Islet of Langerhans (tissue), 1 donor: ENCODE data around the gene CADPS.

Experiments
- FAIRE-seq: peaks from one replicate; lab custom pipeline; 2011; peaks lifted over from hg19 to GRCh38; lab: Jason Lieb, UNC

Gene CADPS

GRCh38 chr3:62811119-62811518 is 64.1 kb downstream of the CADPS start:
- no peak for FAIRE-seq

GRCh38 chr3:62809369-62809768 is 65.8 kb downstream of the CADPS start:
- FAIRE-seq: no peak

GRCh38 chr3:62805580-62806277 is 69.5 kb downstream of the CADPS start:
- no peak for FAIRE-seq

- no peak for FAIRE-seq
Observed at GRCh38 chr3:62805106-62805505, 70.1 kb downstream of the CADPS start.

GRCh38 chr3:62803276-62803675 is 71.9 kb downstream of the CADPS start:
- no peak for FAIRE-seq

DNA sequence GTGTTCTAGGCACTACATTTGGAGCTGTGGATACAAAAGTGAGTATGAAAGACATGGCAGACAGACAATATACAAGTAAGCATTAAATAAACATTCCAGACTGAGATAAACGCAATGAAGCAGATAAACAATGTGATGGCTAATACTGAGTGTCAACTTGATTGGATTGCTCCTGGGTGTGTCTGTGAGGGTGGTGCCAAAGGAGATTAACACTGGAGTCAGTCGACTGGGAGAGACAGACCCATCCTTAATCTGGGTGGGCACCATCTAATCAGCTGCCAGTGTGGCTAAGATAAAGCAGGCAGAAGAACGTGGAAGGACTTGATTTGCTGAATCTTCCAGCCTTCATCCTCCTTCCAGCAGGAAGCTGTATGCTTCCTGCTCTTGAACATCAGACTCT is 77.2 kb downstream of the CADPS start:
- no peak for FAIRE-seq

DNA sequence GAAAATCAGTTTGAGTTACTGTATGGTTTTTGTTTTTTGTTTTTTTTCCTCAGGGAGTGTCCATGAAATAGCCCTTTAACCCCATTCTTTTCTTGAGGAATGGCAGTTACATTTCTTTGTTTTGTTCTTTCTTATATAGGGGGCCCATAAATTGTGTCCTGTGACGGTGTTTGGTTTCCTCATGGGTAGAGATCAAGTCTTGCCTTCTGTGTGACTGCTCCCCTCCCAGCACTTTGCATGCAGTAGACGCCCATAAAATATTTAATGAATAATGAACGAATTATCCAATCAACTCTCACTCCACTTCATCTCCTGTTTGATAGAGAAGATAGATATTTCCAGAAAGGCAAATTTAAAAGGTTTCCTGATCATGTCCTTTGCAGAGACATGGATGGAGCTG is 78.1 kb downstream of the CADPS start:
- no peak for FAIRE-seq

DNA sequence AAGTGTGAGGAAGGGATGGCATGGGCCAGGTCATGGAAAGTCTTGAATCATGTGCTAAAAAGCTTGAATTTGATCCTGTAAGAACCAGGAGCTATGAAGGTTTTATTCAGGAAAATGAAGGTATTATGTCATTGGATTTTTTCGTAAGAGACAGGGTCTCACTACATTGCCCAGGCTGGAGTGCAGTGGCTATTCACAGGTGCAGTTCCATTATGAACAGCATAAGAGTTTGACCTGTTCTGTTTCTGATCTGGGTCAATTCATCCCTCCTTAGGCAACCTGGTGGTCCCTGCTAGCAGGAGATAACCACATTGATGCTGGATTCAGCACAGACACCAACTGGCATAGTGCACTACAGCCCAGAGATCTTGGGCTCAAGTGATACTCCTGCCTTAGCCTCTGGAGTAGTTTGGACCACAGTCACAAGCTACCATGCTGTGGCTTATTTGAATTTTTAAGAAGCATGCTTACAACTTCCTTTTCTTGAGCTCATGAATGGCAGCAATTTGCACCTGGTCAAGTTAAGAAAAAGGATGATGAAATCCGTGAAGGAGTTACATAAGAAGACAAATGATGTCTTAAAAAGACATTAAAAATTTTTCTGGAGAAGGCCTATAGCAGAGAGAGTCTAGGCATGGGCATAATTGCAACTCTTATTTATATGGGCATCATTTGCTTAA is 79.1 kb downstream of the CADPS start:
- no peak for FAIRE-seq

DNA sequence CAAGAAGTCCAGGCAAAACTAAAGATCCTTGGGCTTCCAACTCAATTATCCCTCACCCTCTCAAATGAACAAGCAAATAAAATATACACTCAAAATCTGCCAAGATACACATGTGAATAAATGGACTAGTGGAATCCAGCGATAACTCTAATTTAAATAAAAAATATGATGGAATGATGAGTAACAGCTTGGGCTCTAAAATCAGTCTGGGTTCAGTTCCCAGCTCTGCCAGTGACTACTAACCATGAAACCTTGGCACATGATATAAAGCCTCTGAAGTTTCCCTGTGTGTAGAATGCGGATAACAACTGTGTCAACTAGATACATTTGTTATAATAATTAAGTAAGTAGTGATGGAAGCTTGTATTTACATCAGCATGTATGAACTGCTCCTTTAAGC is 81.3 kb downstream of the CADPS start:
- no peak for FAIRE-seq

GRCh38 chr3:62785384-62785783 is 89.8 kb downstream of the CADPS start:
- FAIRE-seq: no peak

GRCh38 chr3:62781121-62781520 is 94.1 kb downstream of the CADPS start:
- FAIRE-seq: no peak

GRCh38 chr3:62777674-62778073 is 97.5 kb downstream of the CADPS start:
- no peak for FAIRE-seq

DNA sequence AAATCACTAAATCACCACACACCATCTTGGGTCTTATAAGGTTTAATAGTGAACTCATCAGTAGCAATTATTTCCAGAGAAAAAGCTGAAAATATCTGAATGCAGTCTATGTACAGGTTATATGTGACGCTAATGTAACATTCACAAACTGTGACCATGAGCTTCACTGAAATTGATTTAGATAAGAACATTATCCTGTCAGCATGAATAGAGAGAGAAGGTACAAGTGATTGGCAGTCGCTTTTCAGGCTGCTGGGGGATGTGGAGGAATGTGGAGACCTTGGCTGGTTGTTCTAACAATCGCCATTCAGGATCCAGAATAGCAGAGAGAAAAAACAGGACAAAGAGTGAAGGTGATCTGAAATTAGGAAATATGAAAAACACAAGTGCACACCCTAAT is 98.1 kb downstream of the CADPS start:
- FAIRE-seq: no peak

- no peak for FAIRE-seq
Observed at GRCh38 chr3:62774221-62774620, 101.0 kb downstream of the CADPS start.

DNA sequence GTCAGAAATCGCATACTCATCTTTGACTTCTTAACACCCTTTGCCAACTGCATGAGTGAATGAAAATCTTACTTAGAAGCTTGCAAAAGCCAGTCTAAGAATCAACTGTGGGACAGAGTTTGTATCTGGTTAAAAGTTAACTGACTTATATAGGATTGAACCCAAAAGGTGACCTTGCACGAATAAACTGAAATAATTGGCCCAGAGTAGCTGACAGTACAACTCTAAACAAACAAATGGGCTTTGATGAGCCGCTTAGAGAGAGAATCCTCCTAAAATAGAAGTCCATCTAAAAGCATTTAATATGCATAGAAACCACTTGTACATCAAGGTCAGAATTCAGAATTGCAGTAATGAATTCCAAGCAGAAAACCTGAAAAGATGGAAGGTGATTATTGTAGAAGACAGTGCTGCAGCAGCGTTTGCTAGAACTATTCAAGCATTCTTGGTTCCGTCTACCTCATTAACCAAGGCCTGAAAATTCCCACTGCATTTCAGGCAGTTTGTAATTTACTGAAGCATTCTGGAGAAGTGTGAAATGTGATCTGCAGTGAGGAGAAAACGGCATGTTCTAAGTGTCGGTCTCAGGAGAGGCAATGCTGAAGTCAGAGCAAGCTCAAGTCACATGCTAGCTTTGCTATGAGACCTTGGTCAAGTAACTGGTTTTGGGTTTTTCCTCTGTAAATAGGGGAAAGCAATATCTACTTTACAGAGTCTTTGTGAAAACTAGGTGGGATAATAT is 103.7 kb downstream of the CADPS start:
- FAIRE-seq: peak; percentile 56

GRCh38 chr3:62768896-62769295 is 106.3 kb downstream of the CADPS start:
- FAIRE-seq: no peak

- FAIRE-seq: no peak
Observed at GRCh38 chr3:62761711-62762110, 113.5 kb downstream of the CADPS start.

DNA sequence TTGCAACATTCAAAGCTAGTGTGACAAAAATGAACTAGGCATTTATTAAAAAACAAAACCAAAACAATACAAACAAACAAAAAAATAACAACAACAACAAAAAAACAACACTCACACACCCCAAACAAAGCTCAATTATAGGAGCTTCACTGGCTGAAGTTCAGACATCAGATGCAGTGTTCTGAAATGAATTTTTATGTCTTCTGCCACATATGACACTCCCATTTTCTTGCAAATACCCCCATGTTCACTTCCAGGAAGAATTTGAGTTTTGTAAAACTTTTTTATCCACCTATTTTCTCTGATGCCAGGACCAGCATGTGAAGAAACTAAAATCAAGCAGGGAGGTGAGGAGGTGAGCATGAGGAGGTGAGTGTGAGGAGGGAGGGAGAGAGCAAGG is 113.9 kb downstream of the CADPS start:
- FAIRE-seq: no peak

DNA sequence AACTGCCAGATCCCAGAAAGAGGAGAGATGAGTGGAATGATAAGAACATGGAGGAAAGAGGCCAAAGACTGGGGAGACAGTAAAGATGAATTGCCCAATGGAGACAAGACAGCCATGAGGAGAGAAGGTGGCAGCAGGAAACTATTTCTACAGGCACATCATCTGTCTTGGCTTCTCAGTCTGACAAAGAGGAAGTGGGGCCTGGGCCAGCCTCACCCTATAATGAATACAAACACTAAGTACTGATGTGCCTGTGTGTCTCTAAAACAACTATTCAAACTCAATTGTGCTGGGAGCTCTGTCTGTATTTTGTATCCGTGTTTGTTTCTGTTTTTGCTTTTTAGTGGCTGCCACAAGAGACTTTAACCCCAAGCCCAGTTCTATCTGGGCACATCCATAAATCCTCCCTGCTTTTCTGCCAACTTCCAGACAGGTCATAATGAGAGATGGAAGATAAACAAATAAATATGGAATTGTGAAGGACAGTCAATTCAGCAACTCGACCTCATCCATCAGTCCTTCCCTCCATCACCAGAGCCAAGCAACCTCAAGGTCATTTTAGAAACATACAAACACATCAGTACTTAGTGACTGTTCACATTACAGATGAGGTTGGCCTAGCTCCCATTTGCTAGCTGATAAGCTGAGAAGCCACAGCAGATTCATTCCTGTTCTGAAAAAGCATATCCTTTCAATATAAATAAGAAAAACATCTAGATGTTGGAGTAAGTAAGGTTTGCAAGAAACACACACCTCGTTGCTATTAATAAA is 116.7 kb downstream of the CADPS start:
- FAIRE-seq: no peak

DNA sequence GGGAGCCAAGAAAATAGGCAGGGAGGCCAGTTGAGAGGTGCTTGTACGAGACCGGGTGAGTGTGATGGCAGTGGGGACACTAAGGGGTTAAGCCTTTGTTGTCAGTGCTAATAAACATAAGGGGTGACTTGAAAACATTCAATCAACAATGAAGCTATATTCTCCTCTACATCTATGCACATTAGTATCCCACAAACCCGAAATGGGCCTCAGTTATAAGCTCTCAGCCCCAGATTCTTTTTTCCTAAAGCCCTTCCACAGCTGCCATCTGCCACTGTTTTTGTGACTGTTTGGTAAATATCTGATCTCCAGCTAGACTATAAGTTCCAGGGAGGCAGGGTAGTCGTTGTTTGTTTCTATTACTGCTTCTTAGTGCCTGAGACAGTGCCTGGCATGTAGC is 118.2 kb downstream of the CADPS start:
- no peak for FAIRE-seq

DNA sequence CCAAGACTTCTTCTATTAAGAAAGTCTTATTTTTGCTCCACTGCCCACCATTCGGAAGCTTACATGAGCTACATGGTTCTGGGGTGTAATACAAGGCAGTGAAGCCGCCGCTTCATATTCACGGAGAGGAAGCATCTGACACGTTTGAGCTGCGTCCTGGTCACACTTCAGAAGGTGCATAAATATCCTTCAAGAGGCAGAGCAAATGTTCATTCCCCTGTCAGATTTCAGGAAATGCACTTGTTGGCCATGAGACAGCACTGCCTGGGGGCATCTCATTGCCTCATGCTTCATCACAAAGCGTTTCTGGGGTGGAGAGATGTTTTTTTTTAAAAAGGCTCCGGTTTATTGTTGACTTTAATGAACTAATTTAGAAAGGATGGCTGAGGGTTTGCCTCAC is 119.9 kb downstream of the CADPS start:
- FAIRE-seq: no peak

- no peak for FAIRE-seq
Observed at GRCh38 chr3:62749657-62750056, 125.6 kb downstream of the CADPS start.

DNA sequence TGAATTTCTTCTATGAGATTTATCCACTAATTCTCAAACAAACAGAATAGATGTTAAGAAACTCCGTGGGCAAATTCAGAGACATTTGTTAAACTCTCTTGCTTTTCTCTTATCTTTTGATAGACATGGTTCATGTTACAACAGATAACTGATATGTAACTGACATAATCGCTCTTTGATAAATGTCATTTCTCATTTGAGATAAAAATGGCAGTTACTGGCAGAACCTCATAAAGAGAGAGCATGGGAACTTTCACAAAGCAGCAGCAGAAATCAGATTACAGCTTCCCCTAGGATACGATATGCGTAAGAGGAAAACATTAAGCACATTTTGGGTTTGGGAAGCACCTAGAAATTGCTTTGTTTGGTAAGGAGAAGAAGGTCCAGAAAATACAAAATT is 126.1 kb downstream of the CADPS start:
- no peak for FAIRE-seq
